CD14-positive monocyte (primary cell): ENCODE results near the gene NGRN. TPM values are rescaled to one million over a fixed set of nuclear protein-coding genes. Genes with fewer than 3 reads are reported as not detected.

ENCODE experiments used
- DNase-seq, 3 donors: peaks; one replicate each; pipeline ENCODE4 v3.0.0-alpha.2; 2011 to 2022
- H2AFZ ChIP-seq: 2 replicates; pipeline ENCODE4 v1.6.0; 2012; ENCODE audit warnings: mild to moderate bottlenecking, low read depth, low read length, inconsistent platforms; ENCODE audit not compliant: insufficient read depth, poor library complexity, severe bottlenecking
- H3K27ac ChIP-seq, 2 donors: 1 replicate in 1 of 2; 2 replicates in 1 of 2; pipeline ENCODE4 v1.5.1; 2012 to 2013; ENCODE audit warnings: low read length in 2 of 2, control low read depth in 1 of 2, inconsistent platforms in 1 of 2, low read depth in 1 of 2, mild to moderate bottlenecking in 1 of 2
- H3K27me3 ChIP-seq, 2 donors: one replicate each; pipeline versions ENCODE4 v1.6.0 to v1.6.1; 2011 to 2013; ENCODE audit warnings: low read length in 2 of 2; ENCODE audit not compliant: control insufficient read depth in 2 of 2, insufficient read depth in 2 of 2
- H3K36me3 ChIP-seq, 2 donors: replicated peaks in 1 of 2; 1 replicate in 1 of 2; 2 replicates in 1 of 2; pipeline versions ENCODE4 v1.5.1 to v1.6.1; 2012 to 2013; ENCODE audit warnings: low read length in 2 of 2, control low read depth in 1 of 2, inconsistent platforms in 1 of 2, mild to moderate bottlenecking in 1 of 2; ENCODE audit not compliant: insufficient read depth in 2 of 2, control insufficient read depth in 1 of 2
- H3K4me1 ChIP-seq, 2 donors: 1 replicate in 1 of 2; 2 replicates in 1 of 2; pipeline versions ENCODE4 v1.5.1 to v1.6.1; 2012 to 2013; ENCODE audit warnings: low read length in 2 of 2, control low read depth in 1 of 2, inconsistent platforms in 1 of 2, mild to moderate bottlenecking in 1 of 2, moderate library complexity in 1 of 2; ENCODE audit not compliant: insufficient read depth in 2 of 2, control insufficient read depth in 1 of 2
- H3K4me2 ChIP-seq: replicated peaks from 2 replicates; pipeline ENCODE3; 2012; ENCODE audit warnings: low read length, moderate library complexity, mild to moderate bottlenecking; ENCODE audit not compliant: poor library complexity, severe bottlenecking; ENCODE audit errors: extremely low read depth
- H3K4me3 ChIP-seq, 3 experiments: fragments of 200-600 bp in 1 of 3; sonication (generic) in 1 of 3; replicated peaks in 1 of 3; 1 replicate in 2 of 3; 2 replicates in 1 of 3; pipeline ENCODE4 v1.5.1; 2011 to 2013; ENCODE audit warnings: low read length in 3 of 3, mild to moderate bottlenecking in 3 of 3, control low read depth in 2 of 3, low read depth in 2 of 3, inconsistent platforms in 1 of 3, moderate library complexity in 1 of 3
- H3K79me2 ChIP-seq: 2 replicates; pipeline ENCODE4 v1.6.0; 2012; ENCODE audit warnings: mild to moderate bottlenecking, control low read depth, inconsistent platforms, low read length, moderate library complexity; ENCODE audit not compliant: insufficient read depth
- H3K9ac ChIP-seq: 2 replicates; pipeline ENCODE4 v1.6.0; 2017; ENCODE audit warnings: low read length, mild to moderate bottlenecking; ENCODE audit not compliant: insufficient read depth, poor library complexity, severe bottlenecking
- H3K9me3 ChIP-seq, 2 donors: replicated peaks in 1 of 2; 1 replicate in 1 of 2; 2 replicates in 1 of 2; pipeline versions ENCODE4 v1.5.1 to v1.6.1; 2012 to 2013; ENCODE audit warnings: low read length in 2 of 2, control low read depth in 1 of 2; ENCODE audit not compliant: control insufficient read depth in 1 of 2, insufficient read depth in 1 of 2
- H4K20me1 ChIP-seq: 2 replicates; pipeline ENCODE4 v1.6.0; 2012; ENCODE audit warnings: mild to moderate bottlenecking, low read length, control low read depth, moderate library complexity; ENCODE audit not compliant: insufficient read depth
- H3K27ac Mint-ChIP-seq, 7 donors: one replicate each; pipeline ENCODE4 v1.8.0; 2020; ENCODE audit warnings: mild to moderate bottlenecking in 7 of 7, mixed read lengths in 7 of 7, moderate library complexity in 6 of 7, inconsistent platforms in 2 of 7
- H3K27me3 Mint-ChIP-seq, 3 donors: one replicate each; pipeline ENCODE4 v1.8.0; 2021 to 2022; ENCODE audit warnings: low read depth in 3 of 3, mild to moderate bottlenecking in 3 of 3, mixed read lengths in 3 of 3, moderate library complexity in 3 of 3, inconsistent platforms in 1 of 3
- H3K36me3 Mint-ChIP-seq, 2 donors: one replicate each; pipeline ENCODE4 v1.8.0; 2020; ENCODE audit warnings: mixed read lengths in 2 of 2, inconsistent platforms in 1 of 2, mild to moderate bottlenecking in 1 of 2
- H3K4me1 Mint-ChIP-seq: one replicate; pipeline ENCODE4 v1.8.0; 2020; ENCODE audit warnings: mild to moderate bottlenecking, mixed read lengths
- H3K4me3 Mint-ChIP-seq, 2 donors: one replicate each; pipeline ENCODE4 v1.8.0; 2020; ENCODE audit warnings: mild to moderate bottlenecking in 2 of 2, mixed read lengths in 2 of 2, moderate library complexity in 1 of 2
- H3K9me3 Mint-ChIP-seq, 7 donors: one replicate each; pipeline ENCODE4 v1.8.0; 2020 to 2022; ENCODE audit warnings: mixed read lengths in 7 of 7, mild to moderate bottlenecking in 6 of 7, moderate library complexity in 6 of 7, inconsistent platforms in 2 of 7
- WGBS: methylation state at CpG from one replicate; pipeline ENCODE4 v1.1.5; 2013; ENCODE audit warnings: missing lambda C conversion rate; ENCODE audit not compliant: insufficient coverage; 5-methylcytosine and 5-hydroxymethylcytosine counted together
- intact Hi-C, 2 donors: fragments of 100-400 bp; cut with micrococcal nuclease; formaldehyde crosslinking; loops; one replicate each; pipeline versions ENCODE4 v1.15.0 to v1.15.1; 2023
- polyA plus RNA-seq, 3 donors: library from polyadenylated mRNA; depleted of rRNA in 1 of 3; unstranded in 2 of 3; stranded (reverse) in 1 of 3; fragments of 300-500 nt in 2 of 3; fragments of >200 nt in 1 of 3; fragmentation: Illumina TruSeq in 2 of 3; gene quantifications; 1 replicate in 2 of 3; 2 replicates in 1 of 3; pipeline ENCODE4 v1.2.3, GENCODE V29; 2012 to 2021
- TF ChIP-seq, protein P1 (sequence below): fragments of 200-600 bp; IDR thresholded peaks from one replicate; pipeline ENCODE4 v1.8.0; 2022; ENCODE audit warnings: antibody characterized with exemption, mild to moderate bottlenecking

The NGRN gene
- polyA plus RNA-seq, 3 donors: 14.4 to 20.3 (median 18.9) TPM

DNA sequence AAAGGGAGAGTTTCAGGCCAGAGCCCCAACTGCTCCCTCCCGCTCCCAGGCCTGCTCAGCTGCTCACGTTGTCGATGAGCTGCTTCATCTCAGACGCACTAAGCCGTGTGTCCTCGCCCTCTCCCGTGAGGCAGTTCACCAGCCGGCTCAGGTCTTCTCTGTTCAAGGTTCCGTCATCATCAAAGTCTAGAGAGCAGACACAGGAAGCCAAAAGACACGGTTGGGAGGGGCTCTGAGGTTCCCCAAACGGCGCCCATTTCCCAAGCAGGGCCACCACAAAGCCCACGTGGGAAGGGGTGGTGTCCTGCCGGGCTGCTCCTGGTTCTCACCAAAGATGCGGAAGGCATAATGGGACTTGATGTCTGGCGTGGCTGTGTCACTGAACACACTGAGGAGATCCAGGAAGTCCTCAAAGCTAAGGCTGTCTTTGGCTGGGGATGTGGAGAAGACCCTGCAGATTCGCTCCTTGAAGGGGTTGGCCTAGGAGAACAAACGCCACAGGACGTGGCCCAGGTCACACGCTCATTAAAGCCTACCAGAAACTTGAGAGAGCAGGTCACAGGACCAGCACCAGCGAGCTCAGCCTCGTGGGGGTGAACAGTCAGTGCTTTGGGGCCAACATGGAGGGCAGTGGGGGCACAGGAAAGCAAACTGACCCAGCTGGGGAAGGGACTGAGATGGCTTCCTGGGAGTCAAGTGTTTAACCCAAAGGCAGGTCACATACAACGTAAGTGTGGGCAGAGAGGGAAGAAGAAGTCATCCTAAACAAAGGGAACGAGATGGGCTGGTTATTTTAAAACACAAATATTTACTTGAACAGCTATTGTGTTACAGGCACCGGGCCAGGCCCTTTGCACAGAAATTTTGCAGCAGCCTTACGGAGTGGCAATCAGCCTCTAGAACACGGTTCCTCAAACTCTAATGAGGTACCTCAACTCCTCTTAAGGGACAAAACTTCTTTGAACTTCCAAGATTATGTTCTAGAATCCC is 34.1 kb upstream of the NGRN start:
- peaks cover 41 to 47% of the 10 kb centered on the region in 2 donors for H3K4me1 ChIP-seq
- H3K79me2 ChIP-seq: peaks cover 32% of the 10 kb centered on the region
- Mint-ChIP-seq H3K9me3 (peaks cover 0 to 1% (median 0%) of the 10 kb centered on the region in 7 donors), H3K27ac (peak overlapping the region; percentile 95 to 98 (median 96)), H3K4me1 (peaks cover 40% of the 10 kb centered on the region), H3K4me3 (peak overlapping the region; percentile 61 to 79), H3K36me3 (peaks cover 54 to 60% of the 10 kb centered on the region in 2 donors), H3K27me3 (no peaks in the 10 kb centered on the region)
- H3K27me3 ChIP-seq: no peaks in the 10 kb centered on the region
- peaks cover 44 to 48% of the 10 kb centered on the region in 2 donors for H3K36me3 ChIP-seq
- H3K9ac ChIP-seq: peak overlapping the region; percentile 54
- peaks cover 47% of the 10 kb centered on the region for H4K20me1 ChIP-seq
- H3K4me2 ChIP-seq: peak overlapping the region; percentile 94
- intact Hi-C loops: loop anchor here (5.0 to 10.0 kb wide), 3 partner anchors 36 to 657 kb away; partner anchors contain the start of genes IQGAP1 (in 1 of the 2), NGRN (in 1 of the 2) and TICRR (in 1 of the 2)
- peak; percentile 95 to 96 (median 95) for DNase-seq
- H3K4me3 ChIP-seq: peak overlapping the region in 2 of 3 experiments; percentile 11 to 96
- H3K27ac ChIP-seq: peak overlapping the region; percentile 80 to 86
- no peaks in the 10 kb centered on the region for H3K9me3 ChIP-seq
- 20% methylated on average over 24 of the region's 27 CpGs for WGBS
- peak overlapping the region; percentile 36 for H2AFZ ChIP-seq
- TF ChIP-seq, protein P1, sequence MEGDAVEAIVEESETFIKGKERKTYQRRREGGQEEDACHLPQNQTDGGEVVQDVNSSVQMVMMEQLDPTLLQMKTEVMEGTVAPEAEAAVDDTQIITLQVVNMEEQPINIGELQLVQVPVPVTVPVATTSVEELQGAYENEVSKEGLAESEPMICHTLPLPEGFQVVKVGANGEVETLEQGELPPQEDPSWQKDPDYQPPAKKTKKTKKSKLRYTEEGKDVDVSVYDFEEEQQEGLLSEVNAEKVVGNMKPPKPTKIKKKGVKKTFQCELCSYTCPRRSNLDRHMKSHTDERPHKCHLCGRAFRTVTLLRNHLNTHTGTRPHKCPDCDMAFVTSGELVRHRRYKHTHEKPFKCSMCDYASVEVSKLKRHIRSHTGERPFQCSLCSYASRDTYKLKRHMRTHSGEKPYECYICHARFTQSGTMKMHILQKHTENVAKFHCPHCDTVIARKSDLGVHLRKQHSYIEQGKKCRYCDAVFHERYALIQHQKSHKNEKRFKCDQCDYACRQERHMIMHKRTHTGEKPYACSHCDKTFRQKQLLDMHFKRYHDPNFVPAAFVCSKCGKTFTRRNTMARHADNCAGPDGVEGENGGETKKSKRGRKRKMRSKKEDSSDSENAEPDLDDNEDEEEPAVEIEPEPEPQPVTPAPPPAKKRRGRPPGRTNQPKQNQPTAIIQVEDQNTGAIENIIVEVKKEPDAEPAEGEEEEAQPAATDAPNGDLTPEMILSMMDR: no peak

DNA sequence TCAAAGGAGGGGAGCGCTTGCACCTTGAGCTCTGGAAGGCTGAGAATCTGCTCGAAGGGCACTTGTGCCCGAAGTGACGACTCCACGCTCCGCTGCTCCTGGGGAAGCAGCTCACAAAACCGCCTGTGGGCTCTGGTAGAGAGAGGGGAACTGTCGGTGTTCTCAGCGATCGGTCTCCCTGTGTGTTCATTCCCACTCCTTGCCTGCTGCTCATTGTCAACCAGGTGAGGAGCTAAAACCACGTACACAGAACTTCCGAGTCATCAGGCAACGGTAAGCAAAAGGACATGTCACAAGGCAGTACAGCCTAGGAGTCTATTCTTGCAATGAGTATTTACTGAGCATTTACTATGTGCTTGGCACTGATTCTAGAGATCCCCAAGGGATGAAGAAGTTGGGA is 33.3 kb upstream of the NGRN start:
- TF ChIP-seq, protein P1: no peak
- Mint-ChIP-seq H3K27ac (peak overlapping the region in 6 of 7 donors; percentile 35 to 98 (median 96)), H3K4me3 (peak overlapping the region; percentile 62 to 77), H3K9me3 (peaks cover 0 to 1% (median 0%) of the 10 kb centered on the region in 7 donors), H3K4me1 (peaks cover 40% of the 10 kb centered on the region), H3K27me3 (peaks cover 0 to 1% (median 0%) of the 10 kb centered on the region in 3 donors), H3K36me3 (peaks cover 50 to 59% of the 10 kb centered on the region in 2 donors)
- Histone ChIP-seq H3K79me2 (peaks cover 32% of the 10 kb centered on the region), H3K27ac (no peak overlapping the region), H3K4me1 (peaks cover 41 to 47% of the 10 kb centered on the region in 2 donors), H3K4me3 (peak overlapping the region in 1 of 3 experiments; percentile 96), H2AFZ (no peak overlapping the region), H4K20me1 (peaks cover 43% of the 10 kb centered on the region), H3K27me3 (no peaks in the 10 kb centered on the region), H3K36me3 (peaks cover 36 to 43% of the 10 kb centered on the region in 2 donors), H3K9me3 (no peaks in the 10 kb centered on the region), H3K9ac (no peak overlapping the region), H3K4me2 (peak overlapping the region; percentile 94)
- intact Hi-C loops: loop anchor here (5.0 to 10.0 kb wide), 3 partner anchors 35 to 657 kb away; partner anchors contain the start of genes IQGAP1 (in 1 of the 2), NGRN (in 1 of the 2) and TICRR (in 1 of the 2)
- no peak for DNase-seq
- WGBS: 88% methylated on average over 13 of the region's 13 CpGs
